Stimulated activated CD4-positive, alpha-beta T cell treated with anti-CD3 and anti-CD28 coated beads, Interleukin-2, amount 100 ng/mL, for 48 hours (primary cell): Measurements from ENCODE around the gene PLSCR1.
A peak's percentile ranks its signal among the peaks of the same experiment; 100 is the strongest.
"Not testable (repeated sequence)": the region's sequence is repeated elsewhere in the genome, so short reads cannot be mapped to it uniquely, and the experiment has no call there.

ENCODE experiments used
- DNase-seq, 2 donors: peaks; one replicate each; pipeline ENCODE4 v3.0.0-alpha.2; 2020

Gene PLSCR1

DNA sequence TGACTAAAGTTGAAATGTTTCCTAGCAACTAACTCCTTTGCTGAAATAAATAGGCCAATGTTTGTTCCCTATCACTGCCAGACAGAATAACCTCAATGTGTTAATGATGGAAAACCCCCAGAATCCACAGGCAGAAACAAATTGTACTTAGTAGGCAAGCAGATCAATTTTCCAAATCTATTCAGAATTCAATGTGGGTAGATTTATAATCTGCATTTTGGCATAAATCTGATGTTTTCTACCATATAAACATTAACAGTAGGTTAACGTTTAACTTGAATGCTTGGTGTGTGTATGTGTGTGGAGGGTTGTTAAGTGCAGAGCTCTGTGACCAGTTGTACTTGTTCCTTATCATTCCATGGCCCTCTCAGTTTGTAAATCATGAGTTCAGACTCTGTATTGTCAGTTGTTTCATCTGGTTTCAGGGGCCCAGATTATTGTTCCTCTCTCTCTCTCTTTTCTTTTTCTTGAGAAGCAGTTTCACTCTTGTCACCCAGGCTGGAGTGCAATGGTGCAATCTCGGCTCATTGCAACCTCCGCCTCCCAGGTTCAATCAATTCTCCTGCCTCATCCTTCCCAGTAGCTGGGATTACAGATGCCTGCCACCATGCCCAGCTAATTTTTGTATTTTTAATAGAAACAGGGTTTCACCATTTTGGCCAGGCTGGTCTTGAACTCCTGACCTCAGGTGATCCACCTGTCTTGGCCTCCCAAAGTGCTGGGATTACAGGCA is 32.8 kb downstream of the PLSCR1 start:
- DNase-seq = no peak

DNA sequence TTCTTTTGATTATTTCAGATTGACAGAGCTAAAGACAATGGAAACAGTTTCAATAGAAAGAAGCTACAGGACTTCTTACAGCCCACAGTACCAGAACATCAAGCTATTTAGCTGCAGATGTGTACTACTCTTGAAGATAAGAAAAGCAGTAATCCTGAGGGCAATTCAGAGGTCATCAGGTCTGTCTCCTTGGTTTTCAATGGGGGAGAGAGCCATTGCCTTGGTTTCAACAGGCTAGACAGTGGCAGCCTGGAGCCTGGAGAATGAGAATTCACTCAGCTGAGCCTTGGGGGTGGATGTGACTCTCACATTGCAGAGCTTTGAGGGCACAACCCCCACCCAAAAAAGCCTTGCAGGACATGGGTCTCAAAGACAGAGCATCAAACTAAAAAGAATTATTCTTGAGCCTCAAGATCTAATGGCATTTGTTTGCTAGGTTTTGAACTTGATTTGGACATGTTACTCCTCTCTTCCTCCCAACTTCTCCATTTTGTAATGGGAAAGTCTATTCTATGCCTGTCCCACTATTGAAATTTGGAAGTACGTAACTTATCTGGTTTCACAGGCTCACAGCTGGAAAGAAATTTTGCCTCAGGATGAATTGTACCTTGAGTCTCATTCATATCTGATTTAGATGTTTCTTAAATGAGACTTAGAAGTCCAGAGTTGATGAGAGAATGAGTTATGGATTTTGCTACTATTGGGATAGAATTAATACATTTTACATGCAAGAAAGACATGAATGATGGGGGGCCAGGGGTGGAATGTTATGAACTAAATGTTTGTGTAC is 36.9 kb downstream of the PLSCR1 start:
- no peak for DNase-seq

DNA sequence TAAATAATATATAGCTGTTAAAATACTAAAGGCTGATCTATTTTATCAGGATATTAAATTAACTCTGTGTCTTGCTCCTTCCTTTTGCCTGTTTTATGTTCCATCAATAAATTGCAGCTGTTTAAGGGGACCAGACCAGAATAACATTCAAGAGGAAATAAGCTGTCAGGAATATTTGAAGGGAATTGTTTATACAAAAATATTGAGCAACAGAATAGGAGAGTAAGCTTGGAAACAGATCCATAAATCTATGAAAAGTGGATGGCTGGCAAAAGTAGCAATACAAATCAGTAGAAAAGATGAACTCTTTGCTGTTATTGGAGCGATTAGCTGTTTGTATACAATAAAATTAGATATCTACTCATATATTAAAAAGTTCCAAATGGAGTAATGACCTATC is 38.9 kb downstream of the PLSCR1 start:
- DNase-seq = no peak

DNA sequence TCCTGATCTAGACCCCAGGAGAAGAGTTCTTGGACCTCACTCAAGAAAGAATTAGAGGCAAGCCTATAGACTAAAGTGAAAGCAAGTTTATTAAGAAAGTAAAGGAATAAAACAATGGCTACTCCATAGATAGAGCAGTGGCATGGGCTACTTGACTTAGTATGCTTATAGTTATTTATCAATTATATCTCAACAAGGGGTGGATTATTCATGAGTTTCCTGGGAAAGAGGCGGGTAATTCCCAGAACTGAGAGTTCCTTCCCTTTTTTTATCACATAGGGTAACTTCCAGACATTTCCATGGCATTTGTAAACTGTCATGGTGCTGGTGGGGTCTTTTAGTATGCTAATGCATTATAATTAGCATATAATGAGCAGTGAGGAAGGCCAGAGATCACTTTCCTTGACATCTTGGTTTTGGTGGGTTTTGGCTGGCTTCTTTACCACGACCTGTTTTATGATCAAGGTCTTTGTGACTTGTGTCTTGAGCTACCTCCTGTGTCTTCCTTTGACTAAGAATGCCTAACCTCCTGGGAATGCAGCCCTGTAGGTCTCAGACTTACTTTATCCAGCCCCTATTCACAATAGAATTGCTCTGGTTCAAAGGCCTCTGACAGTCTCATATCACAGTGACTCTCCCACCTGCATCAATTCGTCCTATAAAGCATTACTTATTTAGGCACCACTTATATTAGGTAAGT is 39.8 kb downstream of the PLSCR1 start:
- DNase-seq = no peak

DNA sequence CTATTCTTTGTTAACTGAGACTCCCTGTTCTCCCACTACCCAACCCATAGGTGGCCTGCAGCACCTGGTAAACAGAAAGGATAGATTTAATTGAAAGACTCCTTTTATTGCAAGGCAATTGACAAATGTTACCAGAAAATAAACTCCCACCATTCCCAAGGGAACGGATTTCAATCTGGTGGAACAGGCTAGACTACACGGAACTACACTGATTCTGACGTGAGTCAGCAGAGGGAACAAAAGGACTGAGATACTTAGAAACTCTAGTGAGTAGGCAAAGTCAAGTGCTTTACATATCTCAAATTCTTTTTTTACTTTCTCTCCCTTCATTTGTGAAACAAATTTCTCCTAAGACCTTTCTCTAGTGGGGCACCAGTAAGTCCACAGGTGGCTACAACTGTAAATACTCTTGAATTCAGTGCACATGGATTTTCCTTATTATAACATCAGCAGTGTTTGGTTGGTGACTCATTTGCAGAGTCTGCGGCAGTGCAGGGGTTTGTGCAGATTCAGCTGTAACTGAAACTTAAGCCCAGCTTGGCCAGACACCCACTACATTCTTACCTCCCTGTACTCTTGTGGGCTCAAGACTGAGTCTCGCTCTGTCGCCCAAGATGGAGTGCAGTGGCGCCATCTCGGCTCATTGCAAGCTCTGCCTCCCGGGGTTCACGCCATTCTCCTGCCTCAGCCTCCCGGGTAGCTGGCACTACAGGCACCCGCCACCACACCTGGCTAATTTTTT is 40.8 kb downstream of the PLSCR1 start:
- peak in 1 of 2 donors; percentile 10 for DNase-seq

DNA sequence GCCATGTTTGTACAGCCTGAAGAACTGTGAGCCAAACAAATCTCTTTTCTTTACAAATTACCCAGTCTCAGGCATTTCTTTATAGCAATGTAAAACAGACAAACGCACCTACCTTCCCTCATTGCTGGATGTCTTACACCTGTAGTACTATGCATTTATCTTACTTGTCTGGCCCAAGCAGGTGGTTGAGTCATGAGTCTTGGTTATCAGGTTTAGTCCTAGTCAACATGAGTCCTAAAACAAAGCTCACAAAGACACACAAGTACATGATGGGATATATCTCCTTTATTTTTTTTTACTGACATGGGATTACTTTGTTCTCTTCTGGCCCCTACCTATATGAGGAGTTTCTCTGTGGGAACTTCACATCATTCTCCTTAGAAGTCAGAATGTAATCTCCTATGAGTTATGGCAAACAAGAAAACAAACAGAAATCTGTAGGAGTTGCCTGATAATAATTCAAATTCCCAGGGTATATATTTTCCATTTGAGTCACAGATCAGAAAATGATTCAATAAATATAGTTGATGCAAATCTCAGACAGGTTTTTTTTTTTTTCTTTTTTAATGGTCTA is 41.4 kb downstream of the PLSCR1 start:
- DNase-seq = no peak

DNA sequence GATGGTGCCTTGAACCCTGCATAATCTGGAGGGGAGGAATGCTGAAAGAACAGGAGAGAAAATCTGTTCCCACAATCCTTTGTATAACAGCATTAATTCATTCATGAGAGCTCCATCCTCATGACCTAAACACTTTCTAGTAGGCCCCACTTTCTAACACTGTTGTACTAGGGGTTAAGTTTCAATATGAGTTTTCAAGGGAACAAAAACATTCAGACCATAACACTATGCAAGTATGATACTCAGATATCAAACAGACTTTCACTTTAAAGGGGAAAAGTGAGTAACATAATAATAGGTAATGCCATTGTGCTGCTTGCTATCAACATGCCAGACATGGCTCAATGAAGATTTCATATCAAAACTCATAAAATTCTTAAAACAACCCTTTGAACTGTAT is 42.7 kb downstream of the PLSCR1 start:
- no peak for DNase-seq

DNA sequence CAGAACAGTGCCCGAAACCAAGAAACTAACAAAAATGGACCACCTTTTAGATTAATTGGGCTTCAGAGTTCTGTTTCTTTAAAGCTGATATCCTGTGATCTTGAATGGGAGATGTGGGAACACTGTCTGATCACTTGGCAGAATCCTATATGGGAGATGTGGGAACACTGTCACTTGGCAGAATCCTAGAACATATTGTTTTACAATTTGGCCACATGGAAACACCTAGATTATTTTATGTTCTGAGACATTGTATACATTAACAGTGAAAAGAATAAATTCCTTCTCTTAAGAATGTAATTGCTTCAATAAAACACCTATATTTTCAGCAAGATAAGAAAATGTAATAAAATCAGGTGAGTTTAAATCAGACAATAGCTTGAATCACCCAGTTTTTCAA is 44.7 kb downstream of the PLSCR1 start:
- no peak for DNase-seq

DNA sequence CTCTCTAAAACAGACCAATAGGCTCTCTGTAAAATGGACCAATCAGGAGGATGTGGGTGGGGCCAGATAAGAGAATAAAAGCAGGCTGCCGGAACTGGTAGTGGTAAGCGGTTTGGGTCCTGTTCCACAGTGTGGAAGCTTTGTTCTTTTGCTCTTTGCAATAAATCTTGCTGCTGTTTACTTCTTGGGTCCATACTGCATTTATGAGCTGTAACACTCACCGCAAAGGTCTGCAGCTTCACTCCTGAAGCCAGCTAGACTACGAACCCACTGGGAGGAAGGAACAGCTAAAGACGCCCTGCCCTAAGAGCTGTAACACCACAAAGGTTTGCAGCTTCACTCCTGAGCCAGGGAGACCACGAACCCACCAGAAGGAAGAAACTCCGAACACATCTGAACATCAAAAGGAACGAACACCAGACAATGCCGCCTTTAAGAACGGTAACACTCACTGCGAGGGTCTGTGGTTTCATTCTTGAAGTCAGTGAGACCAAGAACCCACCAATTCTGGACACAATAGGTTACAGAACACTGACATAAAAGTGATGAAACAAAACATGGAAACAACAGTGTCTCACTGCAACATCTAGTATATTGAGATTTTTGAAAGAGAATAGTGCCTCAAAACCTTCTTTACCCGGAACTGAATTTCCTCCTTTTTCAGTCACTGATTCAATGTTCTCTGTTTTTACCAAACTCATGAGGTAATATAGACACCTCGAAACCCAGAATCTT is 46.2 kb downstream of the PLSCR1 start:
- DNase-seq = peak in 1 of 2 donors; percentile 6

DNA sequence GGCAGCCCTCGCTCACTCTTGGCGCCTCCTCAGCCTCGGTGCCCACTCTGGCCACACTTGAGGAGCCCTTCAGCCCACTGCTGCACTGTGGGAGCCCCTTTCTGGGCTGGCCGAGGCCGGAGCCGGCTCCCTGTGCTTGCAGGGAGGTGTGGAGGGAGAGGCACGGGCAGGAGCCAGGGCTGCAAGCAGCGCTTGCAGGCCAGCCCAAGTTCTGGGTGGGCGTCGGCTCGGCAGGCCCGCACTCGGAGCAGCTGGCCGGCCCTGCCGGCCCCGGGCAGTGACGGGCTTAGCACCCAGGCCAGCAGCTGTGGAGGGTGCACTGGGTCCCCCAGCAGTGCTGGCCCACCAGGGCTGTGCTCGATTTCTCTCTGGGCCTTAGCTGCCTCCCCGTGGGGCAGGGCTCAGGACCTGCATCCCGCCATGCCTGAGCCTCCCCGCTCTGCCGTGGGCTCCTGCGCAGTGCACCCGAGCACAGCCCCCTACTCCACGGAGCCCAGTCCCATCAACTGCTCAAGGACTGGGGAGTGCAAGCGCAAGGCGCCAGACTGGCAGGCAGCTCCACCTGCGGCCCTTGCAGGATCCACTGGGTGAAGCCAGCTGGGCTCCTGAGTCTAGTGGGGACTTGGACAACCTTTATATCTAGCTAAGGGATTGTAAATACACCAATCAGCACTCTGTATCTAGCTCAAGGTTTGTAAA is 47.1 kb downstream of the PLSCR1 start:
- DNase-seq = not testable (repeated sequence)

DNA sequence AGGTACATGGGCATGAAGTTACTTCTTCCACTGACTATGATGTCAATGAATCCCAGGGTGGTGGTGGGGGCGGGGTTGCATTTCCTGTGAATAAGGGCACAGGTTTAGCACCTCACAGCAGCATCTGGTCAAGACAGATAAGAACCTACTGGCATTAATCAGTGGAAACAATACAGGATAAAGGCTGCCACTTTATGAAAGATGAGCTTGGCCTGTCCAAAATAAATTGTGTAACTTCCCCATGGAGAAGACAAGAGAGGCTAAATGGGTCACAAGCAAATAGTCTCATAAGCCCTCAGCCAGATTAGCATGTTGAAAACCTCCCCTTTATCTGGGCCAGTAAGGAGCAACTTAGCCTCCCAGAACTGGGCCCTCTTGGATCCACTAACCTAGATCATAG is 47.7 kb downstream of the PLSCR1 start:
- no peak for DNase-seq

DNA sequence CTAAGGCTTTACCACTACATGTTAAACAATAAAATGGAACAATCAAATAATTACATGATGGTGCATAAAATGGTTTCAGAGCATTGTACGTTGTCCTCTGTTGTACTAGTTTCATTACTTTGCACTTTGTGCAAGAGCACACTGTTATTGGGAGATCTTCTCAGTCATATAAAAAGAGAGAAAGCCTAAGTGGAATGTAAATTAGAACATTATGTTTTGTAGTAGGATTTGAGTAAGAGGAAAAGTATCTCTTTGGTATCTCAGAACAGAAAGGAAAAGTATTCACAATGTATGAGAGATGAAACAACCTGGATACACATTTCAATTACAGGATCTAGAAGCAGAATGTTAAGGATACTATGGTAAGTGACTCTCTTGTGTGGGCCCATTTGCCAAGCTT is 48.2 kb downstream of the PLSCR1 start:
- DNase-seq = no peak

DNA sequence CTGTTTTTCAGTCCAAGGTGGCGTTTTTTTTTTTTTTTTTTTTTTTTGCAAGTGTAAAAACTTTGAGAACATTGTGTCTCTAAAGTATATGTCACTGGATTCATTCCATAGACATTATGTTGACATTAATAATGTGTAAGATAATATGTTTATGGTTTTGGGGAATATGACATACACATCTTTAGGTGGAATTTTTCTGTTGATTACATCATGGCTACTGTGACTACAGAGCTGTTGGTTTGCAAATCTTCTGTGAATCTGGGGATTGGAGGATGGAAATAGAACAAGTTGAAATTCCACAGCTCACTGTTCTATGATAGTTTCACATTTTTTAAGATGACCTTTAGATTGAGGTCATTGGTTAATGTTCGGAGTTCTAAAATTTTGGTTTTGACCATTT is 50.6 kb downstream of the PLSCR1 start:
- DNase-seq = no peak

DNA sequence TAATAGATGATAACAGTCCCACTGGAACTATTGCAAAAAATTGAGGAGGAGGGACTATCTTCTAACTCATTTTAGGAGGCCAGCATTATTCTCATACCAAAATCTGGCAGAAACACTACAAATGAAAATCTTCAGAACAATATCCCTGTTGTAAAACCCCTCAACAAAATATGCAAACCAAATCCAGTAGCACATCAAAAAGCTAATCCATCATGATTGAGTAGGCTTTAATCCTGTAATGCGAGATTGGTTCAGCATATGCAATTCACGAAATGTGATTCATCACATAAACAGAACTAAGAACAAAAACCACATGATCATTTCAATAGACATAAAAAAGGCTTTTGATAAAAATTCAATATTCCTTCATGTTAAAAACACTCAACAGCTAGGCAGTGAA is 51.2 kb downstream of the PLSCR1 start:
- DNase-seq = no peak

DNA sequence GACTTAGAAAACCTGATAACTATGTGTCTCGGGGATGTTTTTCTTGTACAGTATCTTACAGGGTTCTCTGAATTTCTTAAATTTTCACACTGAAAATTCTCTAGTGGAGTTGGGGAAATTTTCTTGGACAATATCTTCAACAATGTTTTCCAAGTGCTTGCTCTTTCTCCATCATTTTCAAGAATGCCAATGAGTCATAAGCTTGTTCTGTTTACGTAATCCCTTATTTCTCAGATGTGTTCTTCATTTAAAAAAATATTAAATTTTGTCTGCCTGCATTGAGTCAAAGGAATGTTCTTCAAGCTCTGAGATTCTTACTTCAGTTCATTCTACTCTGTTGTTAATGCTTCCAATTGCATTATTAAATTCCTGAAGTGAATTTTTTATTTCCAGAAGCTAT is 53.1 kb downstream of the PLSCR1 start:
- no peak for DNase-seq

DNA sequence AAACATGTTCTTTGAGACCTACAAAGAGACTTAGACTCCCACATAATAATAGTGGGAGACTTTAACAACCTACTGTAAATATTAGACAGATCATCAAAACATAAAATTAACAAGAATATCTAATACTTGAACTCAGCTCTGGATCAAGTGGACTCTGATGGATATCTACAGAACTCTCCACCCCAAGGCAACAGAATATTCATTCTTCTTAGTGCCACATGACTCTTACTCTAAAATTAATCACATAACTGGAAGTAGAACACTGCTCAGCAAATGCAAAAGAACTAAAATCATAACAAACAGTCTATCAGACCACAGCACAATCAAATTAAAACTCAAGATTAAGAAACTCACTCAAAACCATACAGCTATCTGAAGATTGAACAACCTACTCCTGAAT is 59.1 kb downstream of the PLSCR1 start:
- no peak for DNase-seq

DNA sequence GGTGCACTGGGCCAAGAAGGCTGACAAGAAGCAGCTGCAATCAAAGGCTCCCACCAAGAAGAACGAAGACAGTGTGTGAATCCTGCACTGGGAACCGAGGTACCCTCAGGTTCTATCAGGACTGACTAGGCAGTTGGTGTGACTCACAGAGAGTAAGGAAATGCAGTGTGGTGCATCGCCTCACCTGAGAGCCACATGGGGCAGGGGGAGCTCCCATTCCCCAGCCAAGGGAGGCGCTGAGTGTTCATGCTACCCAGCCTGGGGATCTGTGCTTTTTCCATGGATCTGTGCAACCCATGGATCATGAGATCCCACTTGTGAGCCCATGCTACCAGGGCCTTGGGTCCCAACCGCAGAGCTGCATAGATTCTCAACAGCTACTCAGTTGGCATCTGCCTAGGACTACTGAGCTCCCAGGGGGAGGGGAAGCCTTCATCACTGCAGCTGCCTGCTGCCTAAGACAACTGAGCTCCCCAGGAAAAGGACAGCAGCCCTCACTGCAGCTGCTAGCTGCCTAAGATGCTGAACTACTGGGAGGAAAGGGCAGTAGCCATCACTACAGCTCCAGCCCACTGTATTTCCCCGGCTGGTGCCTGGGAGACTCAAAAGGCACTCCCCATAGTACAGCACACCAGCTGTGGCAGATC is 68.2 kb downstream of the PLSCR1 start:
- no peak for DNase-seq

DNA sequence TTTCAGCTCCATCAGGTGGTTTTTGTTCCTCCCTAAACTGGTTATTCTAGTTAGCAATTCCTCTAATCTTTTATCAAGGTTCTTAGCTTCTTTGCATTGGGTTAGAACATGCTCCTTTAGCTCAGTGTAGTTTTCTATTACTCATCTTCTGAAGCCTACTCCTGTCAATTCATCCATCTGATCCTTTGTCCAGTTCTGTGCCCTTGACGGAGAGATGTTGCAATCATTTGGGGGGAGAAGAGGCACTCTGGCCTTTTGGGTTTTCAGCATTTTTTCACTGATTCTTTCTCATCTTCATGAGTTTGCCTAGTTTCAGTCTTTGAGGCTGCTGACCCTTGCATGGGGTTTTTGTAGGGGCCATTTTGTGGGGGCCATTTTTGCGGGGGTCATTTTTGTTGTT is 69.4 kb downstream of the PLSCR1 start:
- DNase-seq = not testable (repeated sequence)

DNA sequence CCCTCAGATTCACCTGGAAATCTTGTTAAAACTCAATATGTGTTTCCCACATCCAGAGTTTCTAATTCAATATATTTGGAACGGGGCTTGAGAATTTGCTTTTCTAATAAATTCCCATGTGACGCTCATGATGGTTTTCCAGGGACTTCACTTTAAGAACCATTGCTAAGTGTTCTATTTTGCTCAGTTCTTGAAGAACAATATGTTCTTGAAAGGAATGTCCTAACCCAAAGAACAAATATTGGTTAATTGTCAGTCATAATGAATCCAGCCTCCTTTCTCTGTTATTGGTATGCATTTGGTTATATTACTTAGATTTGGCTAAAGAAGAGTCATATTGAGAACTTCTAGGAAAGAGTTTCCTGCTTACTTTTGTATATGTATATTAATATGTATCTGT is 70.7 kb downstream of the PLSCR1 start:
- DNase-seq = no peak

DNA sequence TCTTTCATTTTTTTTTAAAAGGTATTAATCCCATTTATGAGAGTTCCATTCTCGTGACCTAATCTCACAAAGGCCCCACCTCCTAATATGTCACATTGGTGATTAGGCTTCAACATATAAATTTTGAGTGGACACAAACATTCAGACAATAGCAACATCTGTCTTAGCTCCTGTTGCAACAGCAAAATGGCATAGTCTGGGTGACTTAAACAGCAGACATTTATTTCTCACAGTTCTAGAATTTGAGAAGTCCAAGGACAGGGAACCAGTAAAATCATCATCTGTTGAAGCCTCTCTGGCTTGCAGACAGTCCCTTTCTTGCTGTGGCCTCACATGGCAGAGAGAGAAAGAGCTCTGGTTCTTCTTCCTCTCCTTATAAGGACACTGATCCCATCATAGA is 71.8 kb downstream of the PLSCR1 start:
- DNase-seq = no peak

DNA sequence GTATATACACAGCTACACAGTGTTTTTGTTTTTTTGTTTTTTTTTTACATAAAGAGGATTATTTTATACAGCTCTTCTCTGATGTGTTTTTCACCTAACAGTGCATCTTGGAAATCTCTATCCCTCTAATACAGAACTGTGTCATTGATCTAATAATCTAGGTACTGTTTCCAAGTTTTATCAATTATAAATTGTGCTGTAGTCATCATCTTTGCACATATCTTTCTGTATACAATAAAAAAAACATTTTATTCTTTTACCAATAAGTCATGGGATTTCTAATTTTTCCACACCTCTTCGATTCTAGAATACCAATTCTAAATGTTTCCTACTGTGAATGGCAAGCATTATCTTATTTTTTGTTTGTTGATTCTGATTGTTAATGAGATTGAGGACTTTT is 73.4 kb downstream of the PLSCR1 start:
- no peak for DNase-seq
